B cell (primary cell): Measurements from ENCODE around the gene TAS2R41. TPM values are rescaled to one million over a fixed set of nuclear protein-coding genes. Genes with fewer than 3 reads are reported as not detected.

Source experiments
- ATAC-seq: fragments of 200-7000 bp; cut with Tn5 transposase; one replicate; pipeline ENCODE4 v1.10.0; 2021; ENCODE audit warnings: low read depth, mild to moderate bottlenecking, moderate number of reproducible peaks, moderate library complexity
- CTCF ChIA-PET: fragments of 350-600 bp; sonication (Branson Sonifier 250); formaldehyde crosslinking; loops from one replicate; lab custom pipeline; 2021; ENCODE audit warnings: antibody characterized with exemption, inconsistent platforms; lab: Charles Lee
- POLR2A ChIA-PET: fragments of 350-600 bp; sonication (Branson Sonifier 250); formaldehyde crosslinking; loops from one replicate; lab custom pipeline; 2021; ENCODE audit warnings: antibody characterized with exemption; lab: Charles Lee
- DNase-seq: peaks from one replicate; pipeline ENCODE4 v3.0.0; 2013
- H2AFZ ChIP-seq: 2 replicates; pipeline ENCODE4 v1.6.1; 2012; ENCODE audit warnings: mild to moderate bottlenecking, low read depth, low read length; ENCODE audit not compliant: insufficient read depth, poor library complexity, severe bottlenecking
- H3K27ac ChIP-seq, 2 donors: 1 replicate in 1 of 2; 2 replicates in 1 of 2; pipeline ENCODE4 v1.5.1; 2012 to 2013; ENCODE audit warnings: low read length in 2 of 2, mild to moderate bottlenecking in 2 of 2, moderate library complexity in 1 of 2
- H3K27me3 ChIP-seq, 4 experiments: fragments of 200-600 bp in 1 of 4; sonication (generic) in 1 of 4; replicated peaks in 1 of 4; 1 replicate in 2 of 4; 2 replicates in 2 of 4; pipeline versions ENCODE4 v1.6.1 to v1.7.0; 2013 to 2016; ENCODE audit warnings: low read length in 3 of 4, mild to moderate bottlenecking in 2 of 4, mixed read lengths in 1 of 4, moderate library complexity in 1 of 4; ENCODE audit not compliant: insufficient read depth in 4 of 4, control insufficient read depth in 3 of 4; ENCODE audit errors: control extremely low read depth in 1 of 4
- H3K36me3 ChIP-seq, 2 experiments: replicated peaks in 1 of 2; 1 replicate in 1 of 2; 2 replicates in 1 of 2; pipeline versions ENCODE4 v1.6.1 to v1.7.1; 2013; ENCODE audit warnings: low read length in 1 of 2; ENCODE audit not compliant: insufficient read depth in 2 of 2, control insufficient read depth in 1 of 2; ENCODE audit errors: control extremely low read depth in 1 of 2, extremely low read depth in 1 of 2
- H3K4me1 ChIP-seq, 2 donors: fragments of 200-600 bp in 1 of 2; sonication (generic) in 1 of 2; 1 replicate in 1 of 2; 2 replicates in 1 of 2; pipeline versions ENCODE4 v1.5.1 to v1.6.1; 2013 to 2017; ENCODE audit warnings: low read length in 2 of 2; ENCODE audit not compliant: control insufficient read depth in 2 of 2, insufficient read depth in 2 of 2
- H3K4me2 ChIP-seq: replicated peaks from 2 replicates; pipeline ENCODE3; 2012; ENCODE audit warnings: mild to moderate bottlenecking, low read depth, low read length; ENCODE audit not compliant: poor library complexity, severe bottlenecking
- H3K4me3 ChIP-seq, 5 experiments: fragments of 200-600 bp in 1 of 5; sonication (generic) in 1 of 5; 1 replicate in 3 of 5; 2 replicates in 2 of 5; pipeline versions ENCODE4 v1.5.1 to v1.7.0; 2011 to 2016; ENCODE audit warnings: low read length in 4 of 5, mild to moderate bottlenecking in 4 of 5, low read depth in 2 of 5, control low read depth in 1 of 5, moderate library complexity in 1 of 5; ENCODE audit not compliant: insufficient read depth in 1 of 5; ENCODE audit errors: control extremely low read depth in 1 of 5, extremely low read depth in 1 of 5
- H3K79me2 ChIP-seq: fragments of 200-600 bp; sonication (generic); one replicate; pipeline ENCODE4 v1.6.0; 2016; ENCODE audit warnings: low read length; ENCODE audit not compliant: control insufficient read depth, insufficient read depth
- H3K9ac ChIP-seq: fragments of 200-600 bp; sonication (generic); 2 replicates; pipeline ENCODE4 v1.6.1; 2017; ENCODE audit warnings: mild to moderate bottlenecking, low read length, moderate library complexity
- H3K9me3 ChIP-seq, 3 donors: one replicate each; pipeline versions ENCODE4 v1.6.1 to v1.7.1; 2013; ENCODE audit warnings: low read length in 2 of 3; ENCODE audit not compliant: control insufficient read depth in 2 of 3, insufficient read depth in 1 of 3; ENCODE audit errors: control extremely low read depth in 1 of 3
- H4K20me1 ChIP-seq: 2 replicates; pipeline ENCODE4 v1.6.0; 2012; ENCODE audit warnings: mild to moderate bottlenecking, low read length; ENCODE audit not compliant: insufficient read depth, control insufficient read depth, poor library complexity, severe bottlenecking
- H3K27ac Mint-ChIP-seq: one replicate; pipeline ENCODE4 v1.8.0; 2021; ENCODE audit warnings: mixed read lengths
- H3K27me3 Mint-ChIP-seq: one replicate; pipeline ENCODE4 v1.8.0; 2021; ENCODE audit warnings: mixed read lengths
- H3K4me1 Mint-ChIP-seq: one replicate; pipeline ENCODE4 v1.8.0; 2021; ENCODE audit warnings: mixed read lengths
- H3K4me3 Mint-ChIP-seq: one replicate; pipeline ENCODE4 v1.8.0; 2021; ENCODE audit warnings: mixed read lengths
- H3K9me3 Mint-ChIP-seq: one replicate; pipeline ENCODE4 v1.8.0; 2022; ENCODE audit warnings: mixed read lengths; ENCODE audit not compliant: insufficient read depth
- EZH2 ChIP-seq: IDR thresholded peaks from 2 replicates; pipeline ENCODE4 v1.6.1; 2012; ENCODE audit warnings: borderline replicate concordance, low read depth, mild to moderate bottlenecking, moderate library complexity, low read length; ENCODE audit not compliant: insufficient read depth, poor library complexity, severe bottlenecking
- WGBS: methylation state at CpG from one replicate; pipeline ENCODE4 v1.1.5; 2013; ENCODE audit warnings: missing lambda C conversion rate; ENCODE audit not compliant: insufficient coverage; 5-methylcytosine and 5-hydroxymethylcytosine counted together
- intact Hi-C: fragments of 100-400 bp; cut with micrococcal nuclease; formaldehyde crosslinking; loops from one replicate; pipeline ENCODE4 v1.10.0; 2022
- polyA plus RNA-seq: library from polyadenylated mRNA; depleted of rRNA; stranded (reverse); fragments of >200 nt; gene quantifications from 2 replicates; pipeline ENCODE4 v1.2.3, GENCODE V29; 2012
- total RNA-seq, 2 donors: library from RNA; stranded (reverse); fragments of 120-200 nt in 1 of 2; gene quantifications; 1 replicate in 1 of 2; 2 replicates in 1 of 2; pipeline versions ENCODE4 v1.2.3 to v1.2.4, GENCODE V29; 2013 to 2022
- TF ChIP-seq, protein P1 (sequence below): fragments of 200-600 bp; IDR thresholded peaks from one replicate; pipeline ENCODE4 v1.8.0; 2022; ENCODE audit warnings: antibody characterized with exemption, mild to moderate bottlenecking

Gene TAS2R41
- total and polyA plus RNA-seq, 2 donors (not counting 1 experiment from before 2014, with no cell fraction given) = not detected

- H2AFZ ChIP-seq = no peak overlapping the region
- intact Hi-C loops = no loop called here
- H3K4me2 ChIP-seq = no peak overlapping the region
- TF ChIP-seq, protein P1, sequence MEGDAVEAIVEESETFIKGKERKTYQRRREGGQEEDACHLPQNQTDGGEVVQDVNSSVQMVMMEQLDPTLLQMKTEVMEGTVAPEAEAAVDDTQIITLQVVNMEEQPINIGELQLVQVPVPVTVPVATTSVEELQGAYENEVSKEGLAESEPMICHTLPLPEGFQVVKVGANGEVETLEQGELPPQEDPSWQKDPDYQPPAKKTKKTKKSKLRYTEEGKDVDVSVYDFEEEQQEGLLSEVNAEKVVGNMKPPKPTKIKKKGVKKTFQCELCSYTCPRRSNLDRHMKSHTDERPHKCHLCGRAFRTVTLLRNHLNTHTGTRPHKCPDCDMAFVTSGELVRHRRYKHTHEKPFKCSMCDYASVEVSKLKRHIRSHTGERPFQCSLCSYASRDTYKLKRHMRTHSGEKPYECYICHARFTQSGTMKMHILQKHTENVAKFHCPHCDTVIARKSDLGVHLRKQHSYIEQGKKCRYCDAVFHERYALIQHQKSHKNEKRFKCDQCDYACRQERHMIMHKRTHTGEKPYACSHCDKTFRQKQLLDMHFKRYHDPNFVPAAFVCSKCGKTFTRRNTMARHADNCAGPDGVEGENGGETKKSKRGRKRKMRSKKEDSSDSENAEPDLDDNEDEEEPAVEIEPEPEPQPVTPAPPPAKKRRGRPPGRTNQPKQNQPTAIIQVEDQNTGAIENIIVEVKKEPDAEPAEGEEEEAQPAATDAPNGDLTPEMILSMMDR = no peak
- no peak for TF ChIP-seq EZH2
- peaks cover 23% of the 10 kb centered on the region for H3K27me3 Mint-ChIP-seq
- no peaks in the 10 kb centered on the region for H3K9me3 Mint-ChIP-seq
- H3K36me3 ChIP-seq = no peaks in the 10 kb centered on the region
- H3K9me3 ChIP-seq = no peaks in the 10 kb centered on the region
- ChIA-PET CTCF (no interaction called here), POLR2A (no interaction called here)
- 83% methylated on average over 2 of the region's 6 CpGs for WGBS
- no peak overlapping the region for H3K4me3 Mint-ChIP-seq
- ATAC-seq (no peak), DNase-seq (no peak)
- H4K20me1 ChIP-seq = no peaks in the 10 kb centered on the region
- no peak overlapping the region for H3K4me3 ChIP-seq
- H3K27ac ChIP-seq = no peak overlapping the region
- no peak overlapping the region for H3K9ac ChIP-seq
- H3K79me2 ChIP-seq = no peaks in the 10 kb centered on the region
- peaks cover 0 to 8% (median 0%) of the 10 kb centered on the region in 4 experiments for H3K27me3 ChIP-seq
- no peaks in the 10 kb centered on the region for H3K4me1 Mint-ChIP-seq
- no peak overlapping the region for H3K27ac Mint-ChIP-seq
- no peaks in the 10 kb centered on the region for H3K4me1 ChIP-seq
Measured at GRCh38 chr7:143492799-143493739, 15.4 kb downstream of the TAS2R41 start.

GRCh38 chr7:143493751-143494150 is 16.1 kb downstream of the TAS2R41 start:
- Mint-ChIP-seq H3K27me3 (peaks cover 17% of the 10 kb centered on the region), H3K4me1 (no peaks in the 10 kb centered on the region), H3K4me3 (no peak overlapping the region), H3K9me3 (no peaks in the 10 kb centered on the region), H3K27ac (no peak overlapping the region)
- CTCF ChIA-PET = no interaction called here
- H3K27ac ChIP-seq = no peak overlapping the region
- no peaks in the 10 kb centered on the region for H3K9me3 ChIP-seq
- no peaks in the 10 kb centered on the region for H3K36me3 ChIP-seq
- no peaks in the 10 kb centered on the region for H4K20me1 ChIP-seq
- H3K4me3 ChIP-seq = no peak overlapping the region
- no peak overlapping the region for H3K4me2 ChIP-seq
- no CpG with 5 or more reads among the region's 1 CpG for WGBS
- ATAC-seq = no peak
- H3K9ac ChIP-seq = no peak overlapping the region
- DNase-seq = no peak
- no peaks in the 10 kb centered on the region for H3K79me2 ChIP-seq
- peaks cover 0 to 8% (median 0%) of the 10 kb centered on the region in 4 experiments for H3K27me3 ChIP-seq
- H3K4me1 ChIP-seq = no peaks in the 10 kb centered on the region
- TF ChIP-seq, protein P1 = no peak
- TF ChIP-seq EZH2 = no peak
- intact Hi-C loops = no loop called here
- H2AFZ ChIP-seq = no peak overlapping the region
- POLR2A ChIA-PET = no interaction called here
